Smooth muscle cell (in vitro differentiated cells): ENCODE data around the gene CEP85L. TPM values are rescaled to one million over a fixed set of nuclear protein-coding genes. Genes with fewer than 3 reads are reported as not detected.

Experiments used
- DNase-seq: peaks from one replicate; lab custom pipeline; 2025; ENCODE audit not compliant: unreplicated experiment; lab: John Stamatoyannopoulos, UW
- H2AFZ ChIP-seq: fragments of 200-600 bp; sonication (generic); 2 replicates; pipeline ENCODE4 v1.6.0; 2016; ENCODE audit warnings: antibody characterized with exemption, low read depth, mild to moderate bottlenecking
- H3F3A ChIP-seq: fragments of 200-600 bp; sonication (generic); 2 replicates; pipeline ENCODE4 v1.6.0; 2017; ENCODE audit warnings: antibody characterized with exemption, low read depth
- H3K27ac ChIP-seq: fragments of 200-600 bp; sonication (generic); 2 replicates; pipeline ENCODE4 v1.5.1; 2016; ENCODE audit warnings: low read depth, mild to moderate bottlenecking
- H3K27me3 ChIP-seq: fragments of 200-600 bp; sonication (generic); 2 replicates; pipeline ENCODE4 v1.6.1; 2016; ENCODE audit warnings: low read depth, mild to moderate bottlenecking
- H3K36me3 ChIP-seq: fragments of 200-600 bp; sonication (generic); 2 replicates; pipeline ENCODE4 v1.5.1; 2016; ENCODE audit warnings: low read depth
- H3K4me1 ChIP-seq: fragments of 200-600 bp; sonication (generic); 2 replicates; pipeline ENCODE4 v1.5.1; 2016; ENCODE audit warnings: low read depth
- H3K4me2 ChIP-seq: fragments of 200-600 bp; sonication (generic); 2 replicates; pipeline ENCODE4 v1.6.0; 2016; ENCODE audit warnings: mild to moderate bottlenecking
- H3K4me3 ChIP-seq: fragments of 200-600 bp; sonication (generic); 2 replicates; pipeline ENCODE4 v1.5.1; 2016; ENCODE audit warnings: mild to moderate bottlenecking
- H3K79me2 ChIP-seq: fragments of 200-600 bp; sonication (generic); 2 replicates; pipeline ENCODE4 v1.6.0; 2016; ENCODE audit warnings: low read depth, mild to moderate bottlenecking
- H3K9ac ChIP-seq: fragments of 200-600 bp; sonication (generic); 2 replicates; pipeline ENCODE4 v1.6.0; 2016; ENCODE audit warnings: low read depth
- H3K9me3 ChIP-seq: fragments of 200-600 bp; sonication (generic); replicated peaks from 2 replicates; pipeline ENCODE4 v1.5.1; 2016; ENCODE audit warnings: low read depth
- H4K20me1 ChIP-seq: fragments of 200-600 bp; sonication (generic); 2 replicates; pipeline ENCODE4 v1.6.0; 2016; ENCODE audit warnings: low read depth
- CTCF ChIP-seq: fragments of 200-600 bp; sonication (generic); IDR thresholded peaks from 2 replicates; pipeline ENCODE4 v1.5.1; 2017; ENCODE audit warnings: borderline replicate concordance, mild to moderate bottlenecking, antibody characterized with exemption; ENCODE audit not compliant: insufficient read depth, poor library complexity, severe bottlenecking
- WGBS: methylation state at CpG from one replicate; pipeline ENCODE4 v1.1.7; 2016; ENCODE audit warnings: low lambda C conversion rate; 5-methylcytosine and 5-hydroxymethylcytosine counted together
- polyA plus RNA-seq: library from polyadenylated mRNA; unstranded; fragments of >200 nt; fragmentation: Nextera tagmentation; extraction: Ambion mirVana; gene quantifications from 2 replicates; pipeline ENCODE4 v1.2.1, GENCODE V29; 2016
- total RNA-seq: library from RNA; depleted of rRNA; stranded (reverse); fragments of >200 nt; gene quantifications from 2 replicates; pipeline ENCODE4 v1.2.3, GENCODE V29; 2014

Gene CEP85L
- total and polyA plus RNA-seq, 2 experiments from 2014 or later: 36.5 to 65.6 TPM

GRCh38 chr6:118500130-118501015 is 151.0 kb downstream of the CEP85L start:
- 93% methylated on average over 10 of the region's 10 CpGs for WGBS
- H2AFZ ChIP-seq: no peak overlapping the region
- H3K9me3 ChIP-seq: no peaks in the 10 kb centered on the region
- H3K79me2 ChIP-seq: peaks cover 20% of the 10 kb centered on the region
- TF ChIP-seq CTCF: no peak
- H3K4me2 ChIP-seq: no peak overlapping the region
- no peaks in the 10 kb centered on the region for H3F3A ChIP-seq
- no peak for DNase-seq
- H3K36me3 ChIP-seq: peaks cover 11% of the 10 kb centered on the region
- no peaks in the 10 kb centered on the region for H3K4me1 ChIP-seq
- H3K27ac ChIP-seq: no peak overlapping the region
- peaks cover 98% of the 10 kb centered on the region for H4K20me1 ChIP-seq
- no peaks in the 10 kb centered on the region for H3K27me3 ChIP-seq
- no peak overlapping the region for H3K9ac ChIP-seq
- no peak overlapping the region for H3K4me3 ChIP-seq

- no peaks in the 10 kb centered on the region for H3K4me1 ChIP-seq
- H3F3A ChIP-seq: no peaks in the 10 kb centered on the region
- no peak for TF ChIP-seq CTCF
- no peak overlapping the region for H3K4me2 ChIP-seq
- DNase-seq: no peak
- no peak overlapping the region for H2AFZ ChIP-seq
- 89% methylated on average over 5 of the region's 5 CpGs for WGBS
- H3K36me3 ChIP-seq: peaks cover 14% of the 10 kb centered on the region
- peaks cover 83% of the 10 kb centered on the region for H4K20me1 ChIP-seq
- no peaks in the 10 kb centered on the region for H3K9me3 ChIP-seq
- no peak overlapping the region for H3K9ac ChIP-seq
- H3K4me3 ChIP-seq: no peak overlapping the region
- no peaks in the 10 kb centered on the region for H3K27me3 ChIP-seq
- H3K79me2 ChIP-seq: peaks cover 24% of the 10 kb centered on the region
- H3K27ac ChIP-seq: peak overlapping the region; percentile 10
These were observed 155.7 kb downstream of the CEP85L start for GRCh38 chr6:118495485-118496280.

- no peaks in the 10 kb centered on the region for H3F3A ChIP-seq
- no peak overlapping the region for H2AFZ ChIP-seq
- H4K20me1 ChIP-seq: peaks cover 67% of the 10 kb centered on the region
- 41% methylated on average over 3 of the region's 3 CpGs for WGBS
- H3K27ac ChIP-seq: peak overlapping the region; percentile 10
- no peak overlapping the region for H3K4me3 ChIP-seq
- no peak overlapping the region for H3K4me2 ChIP-seq
- H3K36me3 ChIP-seq: peaks cover 30% of the 10 kb centered on the region
- no peaks in the 10 kb centered on the region for H3K4me1 ChIP-seq
- no peaks in the 10 kb centered on the region for H3K27me3 ChIP-seq
- no peak for DNase-seq
- TF ChIP-seq CTCF: no peak
- H3K9me3 ChIP-seq: no peaks in the 10 kb centered on the region
- peaks cover 20% of the 10 kb centered on the region for H3K79me2 ChIP-seq
- no peak overlapping the region for H3K9ac ChIP-seq
These were observed 157.3 kb downstream of the CEP85L start for GRCh38 chr6:118494091-118494490.
